AG08395 (cell line): ENCODE results near the gene ITCH.
"Not testable (repeated sequence)": the region's sequence is repeated elsewhere in the genome, so short reads cannot be mapped to it uniquely, and the experiment has no call there.

ENCODE experiments used
- DNase-seq: peaks from one replicate; pipeline ENCODE4 v3.0.0; 2012; ENCODE audit warnings: mixed read lengths, low spot score

The ITCH gene

DNA sequence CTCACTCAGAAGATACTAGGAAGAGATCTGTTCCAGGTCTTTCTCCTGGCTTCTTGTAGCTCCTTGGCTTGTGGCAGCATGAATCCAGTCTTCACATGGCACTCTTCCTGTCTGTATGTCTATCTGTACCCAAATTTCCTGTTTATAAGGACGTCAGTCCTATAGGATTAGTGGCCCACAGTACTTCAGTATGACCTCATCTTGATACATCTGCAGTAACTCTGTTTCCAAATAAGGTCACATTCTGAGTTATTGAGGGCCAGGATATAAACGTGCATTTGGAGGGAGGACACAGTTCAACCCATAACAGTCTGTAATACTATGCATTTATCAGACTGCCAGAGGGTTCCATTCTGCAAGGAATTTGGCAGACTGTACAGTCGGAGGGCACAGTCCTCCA is 95.6 kb downstream of the ITCH start:
- DNase-seq: no peak

DNA sequence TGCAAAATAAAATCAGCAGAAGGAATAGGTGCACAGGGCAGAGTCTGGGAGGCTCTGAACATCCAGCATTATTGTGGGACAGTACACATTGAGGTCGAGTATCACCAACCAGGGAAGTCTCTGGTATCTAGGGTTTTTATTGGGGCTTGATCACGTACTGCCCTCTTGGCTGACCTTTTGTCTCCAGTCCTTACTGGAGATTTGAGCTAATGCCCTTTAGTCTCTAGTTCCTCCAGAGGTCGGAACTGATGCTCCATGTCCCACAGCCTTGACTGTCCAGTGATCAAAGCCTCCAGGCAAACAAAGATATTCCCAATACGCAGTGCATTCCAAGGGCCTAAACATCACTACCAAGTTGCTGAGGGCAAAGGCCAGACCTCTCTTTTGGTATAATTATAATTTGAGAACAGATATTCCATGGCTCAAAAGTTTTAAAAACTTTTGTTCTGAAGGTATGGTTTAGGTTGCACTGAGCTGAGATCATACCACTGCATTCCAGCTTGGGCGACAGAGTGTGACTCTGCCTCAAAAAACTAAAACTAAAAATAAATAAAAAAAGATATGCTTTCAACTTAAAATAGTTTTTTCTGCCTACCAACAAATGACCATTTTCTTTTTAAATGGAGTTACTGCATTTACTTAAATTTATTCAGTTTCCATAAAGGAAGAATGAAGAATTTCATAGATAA is 96.3 kb downstream of the ITCH start:
- DNase-seq: no peak

DNA sequence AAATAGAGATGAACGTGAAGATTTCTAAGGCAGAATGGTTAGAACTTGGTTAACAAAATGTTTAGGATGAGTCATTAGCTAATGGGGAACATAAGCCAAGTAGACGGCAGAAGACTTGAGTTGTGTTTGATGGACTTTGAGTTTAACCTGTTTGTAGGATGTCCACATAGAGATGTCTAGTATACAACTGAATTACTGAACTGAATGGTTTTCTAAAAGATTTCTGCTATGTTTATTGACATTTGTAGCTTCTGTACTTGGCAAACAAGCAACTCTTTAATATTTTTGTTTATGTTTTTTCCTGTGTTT is 98.7 kb downstream of the ITCH start:
- DNase-seq: no peak

DNA sequence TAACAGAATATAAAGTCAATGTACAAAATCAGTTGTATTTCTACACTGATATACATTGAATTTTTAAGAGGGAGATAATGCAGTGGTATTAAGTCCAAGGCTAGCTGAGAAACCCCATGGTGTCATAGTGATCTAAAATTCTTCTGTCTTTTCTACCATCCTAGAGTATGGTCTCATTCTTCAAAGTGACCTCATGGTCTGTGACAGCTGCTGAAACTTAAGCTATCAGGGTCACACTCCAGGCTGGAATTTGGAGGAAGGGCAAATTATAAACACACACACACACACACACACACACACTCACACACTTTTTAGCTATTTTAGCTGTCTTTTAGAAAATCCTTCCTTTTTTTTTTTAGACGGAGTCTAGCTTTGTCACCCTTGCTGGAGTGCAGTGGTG is 105.9 kb downstream of the ITCH start:
- no peak for DNase-seq

DNA sequence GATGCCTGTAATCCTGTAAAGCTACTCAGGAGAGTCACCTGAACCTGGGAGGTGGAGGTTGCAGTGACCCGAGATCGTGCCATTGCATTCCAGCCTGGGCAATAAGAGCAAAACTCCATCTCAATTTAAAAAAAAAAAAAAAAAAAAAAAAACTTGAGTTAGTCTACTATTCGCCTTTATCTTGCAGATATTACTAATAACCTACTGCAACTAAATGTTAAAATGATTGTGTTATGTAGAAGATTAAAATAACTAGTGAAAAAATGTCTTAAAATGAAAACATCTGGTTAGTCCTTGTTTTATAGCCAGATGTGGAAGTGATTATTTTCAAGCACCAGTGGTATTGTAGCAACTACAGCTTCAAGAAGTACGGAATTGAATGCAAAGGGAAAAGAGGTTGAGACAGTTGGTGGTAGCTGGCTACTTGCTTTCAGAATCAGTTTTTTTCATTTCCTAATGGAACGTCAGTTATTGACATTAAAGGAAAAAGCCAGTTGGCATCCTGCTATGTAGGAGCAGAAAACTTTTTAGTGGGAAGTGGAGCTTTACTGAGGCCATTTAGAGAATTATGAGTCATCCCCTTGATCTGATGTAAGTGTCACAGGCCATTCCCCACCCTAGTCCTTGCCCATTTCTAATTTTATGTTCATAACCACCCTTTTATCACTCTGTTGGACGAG is 109.3 kb downstream of the ITCH start:
- DNase-seq: peak; percentile 64

DNA sequence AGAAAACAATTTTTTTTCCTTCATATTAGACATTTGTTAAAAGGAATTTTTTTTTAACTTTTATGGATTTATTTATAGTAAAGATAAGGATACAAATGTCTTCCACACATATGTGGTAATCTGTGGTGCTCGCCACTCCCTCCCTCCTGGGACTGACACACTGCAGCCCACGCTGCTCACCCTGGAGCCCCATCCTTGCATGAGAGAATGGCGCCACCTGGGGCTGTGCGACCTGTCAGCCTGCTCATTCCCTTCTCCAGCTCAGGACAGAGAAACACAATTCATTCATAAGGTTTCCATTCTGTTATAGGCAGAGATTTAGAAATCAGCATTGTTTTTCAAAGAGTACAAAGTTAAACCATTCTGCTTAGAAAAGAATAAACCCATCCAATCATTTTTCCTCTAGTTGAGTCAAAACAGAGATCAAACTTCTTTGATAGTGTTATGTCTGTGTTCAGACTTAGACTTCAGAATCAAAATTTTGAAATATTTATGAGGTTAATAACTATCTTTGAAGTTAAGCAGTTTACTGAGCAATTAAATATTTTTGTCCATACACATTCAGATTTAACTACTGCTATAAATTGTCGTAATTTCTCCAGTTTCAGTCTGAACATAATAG is 110.3 kb downstream of the ITCH start:
- DNase-seq: peak; percentile 10

DNA sequence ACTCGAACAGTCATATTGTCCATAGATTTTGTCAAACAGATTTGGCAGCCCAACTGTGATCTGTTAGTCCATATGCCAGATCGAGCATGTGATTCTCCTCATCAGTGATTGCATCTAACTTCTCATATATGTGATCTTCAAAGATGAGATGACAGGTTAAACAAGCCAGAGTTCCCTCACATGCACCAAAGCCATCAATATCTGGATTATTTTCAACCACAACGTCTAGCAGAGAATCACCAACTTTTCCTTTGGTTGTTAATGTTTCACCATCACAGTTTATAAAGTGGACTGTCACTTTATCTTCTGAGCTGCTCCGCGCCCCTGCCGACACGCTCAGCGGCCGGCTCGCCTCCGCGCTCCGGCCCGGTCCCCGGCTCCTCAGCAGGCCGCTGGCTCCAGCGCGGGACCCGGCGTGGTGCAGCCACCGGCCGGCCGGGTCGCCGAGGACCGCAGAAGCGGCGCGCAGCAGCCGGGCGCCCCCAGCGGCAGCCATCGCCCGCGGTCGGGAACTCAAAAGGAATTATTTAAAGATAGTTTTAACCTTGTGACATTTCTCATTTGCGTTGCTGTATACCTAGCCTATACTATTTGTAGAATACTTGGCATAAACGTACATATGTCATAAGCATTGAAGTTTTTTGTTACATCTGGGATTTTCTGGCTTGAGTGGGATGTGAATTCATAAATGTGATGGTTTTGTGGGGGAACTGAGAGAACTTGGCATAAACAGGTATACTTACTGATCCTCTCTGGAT is 113.1 kb downstream of the ITCH start:
- DNase-seq: peak; percentile 34

DNA sequence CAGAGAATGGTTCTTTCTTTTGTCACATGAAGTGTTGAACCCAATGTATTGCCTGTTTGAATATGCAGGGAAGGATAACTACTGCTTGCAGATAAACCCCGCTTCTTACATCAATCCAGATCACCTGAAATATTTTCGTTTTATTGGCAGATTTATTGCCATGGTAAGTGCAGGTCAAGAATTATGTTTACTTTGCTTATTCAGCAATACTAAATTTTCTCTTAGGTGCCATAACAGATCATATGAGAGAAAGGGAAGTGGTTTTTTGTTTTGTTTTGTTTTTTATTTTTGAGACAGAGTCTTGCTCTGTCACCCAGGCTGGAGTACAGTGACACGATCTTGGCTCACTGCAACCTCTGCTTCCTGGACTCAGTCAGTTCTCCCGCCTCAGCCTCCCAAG is 116.6 kb downstream of the ITCH start:
- DNase-seq: no peak

DNA sequence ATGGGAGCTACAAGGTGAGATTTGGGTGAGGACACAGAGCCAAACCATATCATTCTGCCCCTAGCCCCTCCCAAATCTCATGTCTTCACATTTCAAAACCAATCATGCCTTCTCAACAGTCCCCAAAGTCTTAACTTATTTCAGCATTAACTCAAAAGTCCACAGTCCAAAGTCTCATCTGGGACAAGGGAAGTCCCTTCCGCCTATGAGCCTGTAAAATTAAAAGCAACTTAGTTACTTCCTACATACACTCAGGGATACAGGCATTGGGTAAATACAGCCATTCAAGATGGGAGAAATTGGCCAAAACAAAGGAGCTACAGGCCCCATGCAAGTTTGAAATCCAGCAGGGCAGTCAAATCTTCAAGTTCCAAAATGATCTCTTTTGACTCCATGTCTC is 119.1 kb downstream of the ITCH start:
- DNase-seq: not testable (repeated sequence)

DNA sequence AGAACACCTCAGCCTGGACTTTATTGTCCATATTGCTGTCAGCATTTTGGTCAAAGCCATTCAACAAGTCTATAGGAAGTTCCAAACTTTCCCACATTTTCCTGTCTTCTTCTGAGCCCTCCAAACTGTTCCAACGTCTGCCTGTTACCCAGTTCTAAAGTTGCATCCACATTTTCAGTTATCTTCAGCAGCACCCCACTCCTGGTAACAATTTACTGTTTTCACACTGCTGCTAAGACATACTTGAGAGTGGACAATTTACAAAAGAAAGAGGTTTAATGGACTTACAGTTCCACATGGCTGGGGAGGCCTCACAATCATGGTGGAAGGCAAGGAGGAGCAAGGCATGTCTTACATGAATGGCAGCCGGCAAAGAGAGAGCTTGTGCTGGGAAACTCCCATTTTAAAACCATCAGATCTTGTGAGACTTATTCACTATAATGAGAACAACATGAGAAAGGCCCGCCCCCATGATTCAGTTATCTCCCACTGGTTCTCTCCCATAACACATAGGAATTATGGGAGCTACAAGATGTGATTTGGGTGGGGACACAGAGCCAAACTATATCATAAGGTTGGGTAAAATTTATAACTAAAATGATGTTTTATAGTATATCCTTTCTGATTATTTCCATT is 120.6 kb downstream of the ITCH start:
- DNase-seq: not testable (repeated sequence)

DNA sequence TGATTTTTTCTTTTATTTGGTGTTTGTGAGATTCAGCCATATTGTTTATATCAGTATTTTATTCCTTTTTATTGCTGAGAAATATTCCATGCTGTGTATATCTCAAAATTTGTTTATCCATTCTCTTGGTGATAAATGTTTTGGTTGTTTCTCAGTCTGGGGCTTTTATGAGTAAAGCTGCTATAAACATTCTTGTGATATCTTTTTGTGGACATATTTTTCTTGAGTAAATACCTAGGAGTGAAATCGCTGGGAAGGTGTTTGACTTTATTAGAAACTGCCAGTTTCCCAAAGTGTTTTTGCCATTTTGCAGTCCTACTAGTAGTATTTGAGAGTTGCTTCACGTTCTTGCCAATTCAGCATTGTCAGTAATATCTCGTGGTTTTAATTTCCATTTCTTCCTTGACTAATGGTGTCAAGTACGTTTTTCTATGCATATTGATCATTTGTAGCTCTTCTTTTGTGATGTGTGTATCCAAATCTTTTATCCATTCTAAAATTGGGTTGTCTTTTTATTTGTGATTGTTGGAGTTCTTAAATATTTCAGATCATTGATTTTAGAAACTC is 122.1 kb downstream of the ITCH start:
- DNase-seq: no peak

DNA sequence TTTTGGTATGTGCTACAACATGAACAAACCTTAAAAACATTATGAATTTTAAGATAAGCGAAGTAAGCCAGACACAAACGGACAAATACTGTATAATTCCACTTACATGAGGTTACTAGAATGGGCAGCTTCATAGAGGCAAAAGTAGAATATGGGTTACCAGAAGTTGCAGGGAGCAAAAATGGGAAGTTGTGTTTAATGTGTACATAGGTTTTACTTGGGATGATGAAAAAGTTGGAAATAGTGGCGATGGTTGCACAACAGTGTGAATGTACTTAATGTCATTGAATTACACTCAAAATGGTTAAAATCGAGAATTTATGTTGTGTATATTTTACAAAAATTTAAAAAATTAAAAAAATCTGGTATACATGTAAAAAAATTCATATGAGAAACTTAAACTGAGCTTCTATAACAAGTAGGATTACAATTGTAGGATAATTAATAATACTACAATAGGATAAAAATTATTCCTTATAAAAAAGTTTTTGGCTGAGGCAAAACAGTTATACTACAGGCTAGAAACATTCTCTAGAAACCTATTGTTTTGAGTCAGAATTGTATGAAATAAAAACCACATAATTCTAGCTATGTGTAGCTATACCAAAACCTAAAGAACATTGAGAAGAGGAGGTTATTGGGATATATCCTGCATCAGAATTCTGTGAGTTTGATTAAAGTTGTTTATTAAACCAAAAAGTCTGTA is 128.3 kb downstream of the ITCH start:
- no peak for DNase-seq

DNA sequence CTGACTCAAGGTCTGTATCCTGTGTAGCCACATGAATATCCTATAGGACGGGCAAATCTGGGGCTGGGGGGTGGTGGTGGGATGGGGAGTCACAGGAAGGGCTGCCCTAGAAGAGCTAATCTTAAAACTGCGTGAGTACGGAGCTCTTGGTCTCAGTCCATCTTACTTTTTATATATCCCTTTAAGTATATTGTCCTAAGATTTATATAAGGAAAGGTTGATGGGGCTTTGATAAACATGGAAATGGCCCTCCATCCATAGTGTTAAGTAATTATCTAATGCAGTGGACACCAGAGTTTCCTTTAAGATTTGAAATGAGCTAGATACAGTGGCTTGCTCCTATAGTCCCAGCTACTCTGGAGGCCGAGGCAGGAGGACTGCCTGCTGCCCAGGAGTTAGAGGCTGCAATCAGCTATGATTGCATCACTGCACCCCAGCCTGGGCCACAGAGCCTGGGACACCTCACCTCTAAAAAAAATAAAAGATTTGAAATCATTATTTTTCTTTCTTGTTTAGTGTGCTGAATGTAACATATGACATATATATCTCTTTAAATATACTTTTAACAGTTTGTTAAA is 128.9 kb downstream of the ITCH start:
- DNase-seq: no peak

DNA sequence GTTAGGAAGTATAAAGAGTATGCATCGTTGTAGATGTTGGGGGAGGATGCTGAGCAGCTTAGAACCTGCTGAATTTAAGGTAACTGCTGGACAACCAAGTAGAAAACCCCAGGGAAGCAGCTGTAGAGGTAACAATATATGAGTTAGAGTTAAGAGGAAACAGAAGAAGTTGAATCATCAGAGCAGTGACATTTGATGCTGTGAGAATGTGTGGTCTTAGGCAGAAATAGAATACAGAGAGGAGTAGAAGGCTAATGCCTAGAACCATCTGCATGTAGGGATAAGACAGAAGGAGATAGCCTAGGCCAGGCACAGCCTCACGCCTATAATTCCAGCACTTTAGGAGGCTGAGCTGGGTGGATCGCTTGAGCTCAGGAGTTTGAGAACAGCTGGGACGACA is 130.6 kb downstream of the ITCH start:
- DNase-seq: no peak

DNA sequence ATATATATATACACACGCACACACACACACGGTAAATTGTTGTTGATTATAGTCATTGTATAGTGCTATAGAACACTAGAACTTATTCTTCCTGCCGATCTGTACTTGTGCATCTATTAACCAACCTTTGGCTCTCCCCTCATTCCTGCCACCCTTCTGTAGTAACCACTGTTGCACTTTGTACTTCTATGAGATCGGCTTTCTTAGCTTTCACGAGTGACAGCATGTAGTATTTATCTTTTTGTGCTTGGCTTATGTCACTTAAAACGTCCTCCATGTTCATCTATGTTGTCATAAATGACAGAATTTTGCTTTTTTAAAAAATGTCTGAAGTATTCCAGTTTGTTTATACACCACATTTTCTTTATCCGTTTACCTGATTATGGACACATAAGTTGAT is 132.2 kb downstream of the ITCH start:
- DNase-seq: no peak

DNA sequence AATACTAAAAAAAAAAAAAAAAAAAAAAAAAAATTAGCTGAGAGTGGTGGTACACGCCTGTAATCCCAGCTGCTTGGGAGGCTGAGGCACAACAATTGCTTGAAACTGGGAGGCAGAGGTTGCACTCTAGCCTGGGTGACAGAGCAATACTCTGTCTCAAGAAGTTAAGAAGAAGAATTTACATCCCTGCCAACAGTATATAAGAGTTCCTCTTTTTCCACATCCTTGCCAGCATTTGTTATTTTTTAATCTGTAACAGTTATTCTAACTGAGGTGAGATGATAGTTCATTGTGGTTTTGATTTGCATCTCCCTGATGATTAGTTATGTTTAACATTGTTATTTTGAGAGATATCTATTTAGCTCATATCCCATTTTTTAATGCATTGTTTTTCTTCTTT is 132.8 kb downstream of the ITCH start:
- DNase-seq: no peak

DNA sequence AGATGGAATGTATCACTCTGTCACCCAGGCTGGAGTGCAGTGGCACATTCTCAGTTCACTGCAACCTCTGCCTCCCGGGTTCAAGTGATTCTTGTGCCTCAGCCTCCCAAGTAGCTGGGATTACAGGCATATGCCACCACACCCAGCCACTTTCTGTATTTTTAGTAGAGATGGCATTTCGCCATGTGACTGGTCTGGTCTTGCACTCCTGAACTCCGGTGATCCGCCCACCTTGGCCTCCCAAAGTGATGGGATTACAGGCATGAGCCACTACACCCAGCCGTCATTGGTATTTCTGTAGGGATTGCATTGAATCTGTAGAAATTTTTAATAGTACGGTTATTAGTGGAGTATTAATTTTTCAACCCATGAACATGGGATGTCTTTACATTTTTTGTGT is 134.5 kb downstream of the ITCH start:
- not testable (repeated sequence) for DNase-seq

DNA sequence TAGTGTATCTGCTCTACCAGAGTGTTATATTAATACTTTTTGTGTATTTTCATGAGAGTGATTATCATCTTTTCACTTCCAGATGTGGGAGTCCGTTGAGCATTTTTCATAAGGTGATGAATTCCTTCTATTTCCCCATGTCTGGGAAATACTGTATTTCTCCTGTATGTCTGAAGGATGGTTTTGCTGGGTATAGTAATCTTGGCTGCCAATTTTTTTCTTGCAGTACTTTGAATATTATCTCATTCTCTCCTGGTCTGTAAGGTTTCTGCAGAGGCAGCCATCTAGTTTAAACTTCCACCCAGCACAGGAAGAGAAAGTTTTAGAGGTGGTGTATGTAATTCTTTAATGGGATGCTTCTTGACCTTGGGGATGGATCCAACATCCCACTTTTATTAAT is 137.8 kb downstream of the ITCH start:
- DNase-seq: no peak

DNA sequence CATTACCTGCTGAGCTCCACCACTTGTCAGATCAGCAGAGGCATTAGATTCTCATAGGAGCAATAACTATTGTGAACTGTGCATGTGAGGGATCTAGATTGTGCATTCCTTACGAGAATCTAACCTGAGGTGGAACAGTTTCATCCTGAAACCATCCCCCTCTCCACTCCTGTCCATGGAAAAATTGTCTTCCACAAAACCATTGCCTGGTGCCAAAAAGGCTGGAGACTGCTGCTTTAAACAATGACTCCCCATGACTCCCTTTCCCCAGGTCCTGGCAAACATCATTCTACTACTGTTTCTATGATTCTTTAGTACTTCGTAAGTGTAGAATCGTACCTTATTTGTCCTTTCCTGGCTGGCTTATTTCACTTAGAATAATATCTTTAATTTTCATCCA is 143.4 kb downstream of the ITCH start:
- DNase-seq: no peak

DNA sequence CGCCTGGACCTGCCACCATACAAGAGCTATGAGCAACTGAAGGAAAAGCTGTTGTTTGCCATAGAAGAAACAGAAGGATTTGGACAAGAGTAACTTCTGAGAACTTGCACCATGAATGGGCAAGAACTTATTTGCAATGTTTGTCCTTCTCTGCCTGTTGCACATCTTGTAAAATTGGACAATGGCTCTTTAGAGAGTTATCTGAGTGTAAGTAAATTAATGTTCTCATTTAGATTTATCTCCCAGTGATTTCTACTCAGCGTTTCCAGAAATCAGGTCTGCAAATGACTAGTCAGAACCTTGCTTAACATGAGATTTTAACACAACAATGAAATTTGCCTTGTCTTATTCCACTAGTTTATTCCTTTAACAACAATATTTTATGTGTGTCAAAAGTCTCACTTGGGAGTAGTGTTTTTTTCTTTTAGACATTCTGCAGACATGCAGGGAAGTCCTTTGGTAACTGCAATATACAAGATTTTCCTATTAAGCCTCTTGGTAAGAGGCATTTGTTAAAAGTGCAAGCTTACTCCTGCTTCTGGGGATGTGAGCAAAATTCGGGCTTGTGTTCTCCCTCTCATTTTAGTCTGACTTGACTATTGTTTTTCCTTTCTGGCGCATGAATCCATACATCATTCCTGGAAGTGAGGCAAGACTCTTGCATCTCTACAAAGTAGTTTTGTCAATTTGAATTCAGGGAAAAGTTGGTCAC is 144.8 kb downstream of the ITCH start:
- no peak for DNase-seq

DNA sequence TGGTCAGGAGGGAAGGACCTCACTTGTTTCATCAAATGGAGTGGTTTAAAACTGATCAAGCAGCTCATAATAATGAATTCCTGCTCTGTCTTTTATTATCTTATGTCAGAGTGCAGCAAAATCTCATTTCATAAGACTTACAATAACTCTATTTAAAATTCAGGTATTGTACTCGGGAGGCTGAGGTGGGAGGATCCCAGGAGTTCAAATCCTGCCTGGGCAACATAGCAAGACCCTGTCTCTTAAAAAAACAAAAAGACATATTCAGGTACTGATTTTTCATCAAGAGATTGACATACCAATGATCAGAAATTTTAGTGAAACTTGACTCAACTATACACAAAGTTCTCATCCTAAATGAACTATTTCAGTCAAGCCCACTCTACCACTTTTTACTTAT is 147.5 kb downstream of the ITCH start:
- no peak for DNase-seq
